GM12878 (cell line): ENCODE data around the gene RAB2B.

Experiments
- ESRRA ChIP-seq: IDR thresholded peaks from 2 replicates; pipeline ENCODE4 v1.6.1; 2012; ENCODE audit warnings: mild to moderate bottlenecking, low read length, improper control_type of control experiment
- PML ChIP-seq: IDR thresholded peaks from 2 replicates; pipeline ENCODE4 v1.6.1; 2012; ENCODE audit warnings: low read length, inconsistent platforms
- POLR2AphosphoS5 ChIP-seq: IDR thresholded peaks from 2 replicates; pipeline ENCODE4 v1.6.1; 2011; ENCODE audit warnings: mild to moderate bottlenecking, low read length, inconsistent platforms
- POU2F2 ChIP-seq: IDR thresholded peaks from 3 replicates; pipeline ENCODE4 v1.6.1; 2011; ENCODE audit warnings: low read depth, mild to moderate bottlenecking, low read length, borderline replicate concordance
- TAF1 ChIP-seq: IDR thresholded peaks from 2 replicates; pipeline ENCODE4 v1.6.1; 2011; ENCODE audit warnings: mild to moderate bottlenecking, low read depth, low read length, borderline replicate concordance
- ZNF274 ChIP-seq: IDR thresholded peaks from one replicate; pipeline ENCODE4 v1.8.0; 2011; ENCODE audit not compliant: insufficient read length, insufficient read depth

- TF ChIP-seq ESRRA (no peak), POLR2AphosphoS5 (peak; percentile 68; the same call in 1 of the 2 replicates), PML (peak; percentile 39), TAF1 (no peak), POU2F2 (no peak), ZNF274 (no peak)
These were observed 235 bp downstream of the RAB2B start for GRCh38 chr14:21476523-21476924.
